ENCODE data around the gene TMEM198.
A peak's percentile ranks its signal among the peaks of the same experiment; 100 is the strongest.

TMEM198 gene

GRCh38 chr2:219543596-219544358 is at the start of gene TMEM198, which contains the start of gene CHPF:
TSS of gene TMEM198 (plus strand) at chr2:219544028. CDS start at chr2:219544728, 700 bp downstream.
TSS of gene CHPF (minus strand) at chr2:219543809. CDS start at chr2:219543538, 271 bp downstream.
- DNase-seq, result peak; percentile 88 to 92

GRCh38 chr2:219494952-219495530 is 48.8 kb upstream of the TMEM198 start:
- no peak for DNase-seq

GRCh38 chr2:219495531-219496122 is 48.2 kb upstream of the TMEM198 start:
- peak; percentile 39 to 42 for DNase-seq

- no peak for DNase-seq
Measured at GRCh38 chr2:219496247-219496824, 47.5 kb upstream of the TMEM198 start.

GRCh38 chr2:219496825-219497494 is 46.9 kb upstream of the TMEM198 start:
- DNase-seq, result no peak

- peak; percentile 55 to 87 for DNase-seq
Measured at GRCh38 chr2:219497495-219498279, 46.1 kb upstream of the TMEM198 start.

- DNase-seq, result peak; percentile 96 to 97
Measured at GRCh38 chr2:219498280-219499057, 45.4 kb upstream of the TMEM198 start, which contains the start of gene GMPPA. TSS of gene GMPPA (plus strand) at chr2:219498891. CDS start at chr2:219499976, 1,085 bp downstream.

- no peak for DNase-seq
Measured at GRCh38 chr2:219499058-219499307, 44.8 kb upstream of the TMEM198 start.

- no peak for DNase-seq
Measured at GRCh38 chr2:219499555-219499954, 44.3 kb upstream of the TMEM198 start.

GRCh38 chr2:219500135-219500534 is 43.7 kb upstream of the TMEM198 start:
- no peak for DNase-seq

GRCh38 chr2:219501849-219502248 is 42.0 kb upstream of the TMEM198 start:
- no peak for DNase-seq

- DNase-seq, result no peak
Measured at GRCh38 chr2:219502618-219503017, 41.2 kb upstream of the TMEM198 start.

- DNase-seq, result no peak
Measured at GRCh38 chr2:219505585-219505984, 38.2 kb upstream of the TMEM198 start.

- DNase-seq, result no peak
Measured at GRCh38 chr2:219506153-219506801, 37.6 kb upstream of the TMEM198 start.

- no peak for DNase-seq
Measured at GRCh38 chr2:219506802-219507526, 36.9 kb upstream of the TMEM198 start.

GRCh38 chr2:219507581-219508443 is 36.0 kb upstream of the TMEM198 start:
- DNase-seq, result no peak

- DNase-seq, result no peak
Measured at GRCh38 chr2:219508444-219508734, 35.4 kb upstream of the TMEM198 start.

- no peak for DNase-seq
Measured at GRCh38 chr2:219508971-219509779, 34.7 kb upstream of the TMEM198 start.

Data from SW 1271 (cell line).